HG03565 (cell line): ENCODE results near the gene SIX1.

Experiments
- ATAC-seq: cut with Tn5 transposase; IDR thresholded peaks from one replicate; pipeline ENCODE4 v1.9.1; 2021; ENCODE audit warnings: mild to moderate bottlenecking, moderate library complexity; ENCODE audit not compliant: unreplicated experiment

SIX1 gene

DNA sequence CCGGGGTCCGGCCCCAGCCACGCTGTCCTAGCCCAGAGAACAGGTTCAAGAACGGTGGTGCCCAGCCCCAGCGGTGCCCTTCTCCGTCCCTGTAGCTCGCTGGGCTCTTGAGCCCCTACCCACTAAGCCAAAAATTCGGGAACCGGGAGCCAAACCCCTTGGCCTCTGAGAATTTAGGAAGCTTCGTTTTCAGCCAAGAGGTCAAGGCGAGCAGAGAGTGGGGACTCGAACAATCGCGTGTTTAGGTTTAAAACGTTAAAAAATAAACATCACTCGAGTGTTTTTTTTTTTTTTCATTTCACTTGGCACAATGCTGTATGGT lies 6.2 kb downstream of the SIX1 start:
- no peak for ATAC-seq

- no peak for ATAC-seq
Observed at GRCh38 chr14:60642270-60643140, 6.8 kb downstream of the SIX1 start.

DNA sequence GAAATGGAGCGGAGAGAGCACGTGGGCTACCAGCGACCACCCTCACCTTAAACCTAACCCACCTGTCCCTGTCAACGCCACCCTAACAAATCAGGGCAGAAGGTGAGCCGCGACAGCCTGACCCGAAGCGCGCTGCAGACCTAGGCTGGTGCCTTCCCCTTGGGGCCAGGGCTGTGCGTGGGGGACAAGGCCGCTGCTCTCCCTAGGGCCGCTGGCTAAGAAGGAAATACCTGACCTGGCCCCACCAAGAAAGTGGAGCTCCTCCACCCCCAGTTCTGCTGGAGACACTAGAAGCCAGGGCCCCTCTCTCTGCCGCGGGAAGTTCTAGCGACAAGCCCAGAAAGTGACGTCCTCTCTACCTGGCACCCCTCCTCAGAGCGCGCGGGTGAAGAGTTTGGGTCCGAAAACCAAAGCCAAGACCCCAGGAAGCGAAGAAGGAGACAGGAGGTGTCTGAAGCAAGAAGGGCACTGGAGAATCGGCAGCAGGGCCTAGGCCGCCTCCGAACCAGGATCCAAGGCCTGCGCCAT lies 7.5 kb downstream of the SIX1 start:
- ATAC-seq = no peak

DNA sequence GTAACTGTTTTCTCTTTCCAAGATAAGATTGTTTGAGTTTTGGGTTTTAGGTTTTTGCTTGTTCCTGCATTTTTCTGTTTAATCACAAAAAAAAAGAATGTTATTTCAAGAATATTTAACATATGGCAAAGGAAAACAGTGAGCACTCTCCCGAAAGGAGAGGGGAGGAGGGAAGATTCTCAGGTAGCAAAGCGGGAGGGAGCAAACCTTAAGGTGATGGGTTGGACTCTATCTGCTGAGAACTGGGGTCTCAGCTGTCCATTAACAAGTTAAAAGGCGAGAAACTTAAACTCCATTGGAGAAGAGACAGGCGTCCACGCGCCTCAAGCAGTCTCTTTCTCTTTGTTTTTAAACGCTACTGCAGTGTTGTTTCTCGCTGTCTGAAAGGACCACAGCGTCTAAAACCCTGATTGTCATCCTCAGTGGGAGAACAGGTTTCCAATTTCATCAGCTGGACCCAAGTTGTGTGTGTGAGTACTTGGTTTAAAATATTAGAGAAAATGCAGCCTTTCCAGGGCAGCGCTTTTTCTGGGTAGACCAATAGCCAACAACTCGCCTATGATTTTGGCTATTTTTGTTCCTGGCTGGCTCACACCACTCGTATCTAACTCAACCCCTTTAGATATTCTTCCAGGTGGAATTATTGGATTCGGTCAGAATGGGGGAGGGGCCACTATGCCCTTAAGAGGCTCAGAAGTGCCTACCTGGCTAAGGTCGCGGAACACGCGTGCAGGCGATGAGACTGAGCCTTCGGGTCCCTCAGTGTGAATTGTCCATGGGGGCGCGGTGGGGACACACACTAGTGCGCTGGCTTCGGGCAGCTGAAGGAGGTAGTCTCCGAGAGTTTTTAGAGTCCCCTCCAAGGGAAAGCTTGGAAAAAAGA lies 8.2 kb downstream of the SIX1 start:
- no peak for ATAC-seq

GRCh38 chr14:60639674-60640073 lies 9.6 kb downstream of the SIX1 start:
- ATAC-seq = no peak

DNA sequence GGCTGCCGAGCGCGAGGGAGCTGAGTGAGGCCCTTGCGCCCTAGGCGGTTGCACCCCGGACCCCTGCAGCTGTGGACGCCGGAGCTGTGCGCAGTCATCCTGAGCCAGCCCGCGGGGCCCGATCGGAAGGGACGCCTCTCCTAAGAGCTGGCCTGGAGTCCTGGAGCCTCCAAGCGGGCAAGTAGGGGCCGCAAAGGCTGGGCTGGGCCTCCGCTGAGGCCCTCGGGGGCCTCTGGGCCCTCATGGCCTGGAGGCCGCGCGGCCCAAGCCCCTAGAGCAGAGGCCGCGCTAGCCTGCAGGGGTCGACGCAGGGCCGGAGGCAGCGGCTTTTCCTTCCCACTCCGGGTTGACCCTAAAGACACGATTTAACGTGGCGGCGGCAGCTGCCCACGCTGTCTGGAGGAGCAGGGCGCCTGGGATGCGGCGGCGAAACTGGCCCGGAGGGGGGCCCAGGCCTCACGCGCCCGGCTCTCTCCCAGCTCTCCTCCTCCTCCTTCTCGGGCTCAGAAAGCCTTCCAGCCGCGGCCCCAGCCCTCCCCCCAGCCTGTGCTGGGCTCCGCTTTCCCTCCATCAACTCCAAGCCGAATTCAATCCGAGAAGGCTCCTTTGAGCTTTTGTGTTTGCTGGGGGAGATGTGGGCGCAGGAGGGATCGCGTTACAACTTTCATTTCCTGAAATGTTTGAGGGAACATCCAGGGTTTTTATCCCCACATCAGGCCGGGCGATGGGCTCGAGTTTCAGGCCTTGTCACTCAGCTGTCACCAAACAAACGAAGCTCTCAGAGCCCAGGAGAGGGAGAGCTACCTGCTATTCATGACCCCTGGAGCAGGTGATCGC lies 11.6 kb downstream of the SIX1 start:
- ATAC-seq = no peak

GRCh38 chr14:60636879-60637478 lies 12.3 kb downstream of the SIX1 start:
- no peak for ATAC-seq

- ATAC-seq = no peak
Observed at GRCh38 chr14:60634153-60634552, 15.1 kb downstream of the SIX1 start.

DNA sequence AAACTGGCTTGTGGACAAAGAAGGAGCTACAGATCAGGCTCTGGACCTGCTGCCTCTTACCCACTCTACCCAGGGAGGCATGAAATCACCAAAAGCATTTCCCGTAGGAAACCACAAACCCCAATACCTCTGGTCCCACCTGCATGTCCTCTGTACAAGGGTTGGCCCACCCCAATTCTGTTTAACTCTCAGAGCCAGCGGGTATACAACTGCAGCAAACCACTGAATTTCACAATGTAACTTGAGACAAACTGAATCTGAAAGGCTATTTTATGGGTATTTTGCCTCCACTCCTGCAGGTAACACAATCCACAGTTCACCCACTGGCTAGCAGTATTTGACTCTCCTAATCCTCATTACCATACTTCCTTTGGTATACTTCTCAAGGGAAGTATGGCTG lies 16.5 kb downstream of the SIX1 start:
- no peak for ATAC-seq

DNA sequence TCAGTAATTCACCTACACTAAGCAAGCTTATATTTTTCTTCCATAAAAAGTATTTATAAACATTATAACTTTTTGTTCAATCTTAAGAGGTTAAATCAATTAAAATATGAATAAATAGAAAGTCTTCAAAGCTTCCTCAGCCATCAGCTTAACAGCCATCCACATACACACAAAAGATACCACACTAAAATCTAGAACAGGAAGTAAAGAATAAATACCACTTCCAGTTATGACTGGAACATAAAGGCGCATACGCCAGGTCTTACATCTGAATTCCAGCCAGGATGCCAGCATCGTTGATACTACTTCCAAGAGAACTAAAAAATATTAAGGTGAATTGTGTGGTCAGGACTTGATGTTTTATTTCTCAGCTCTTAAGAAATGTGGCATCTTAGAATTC lies 17.0 kb downstream of the SIX1 start:
- ATAC-seq = peak; percentile 76

GRCh38 chr14:60631842-60632241 lies 17.4 kb downstream of the SIX1 start:
- ATAC-seq = no peak

DNA sequence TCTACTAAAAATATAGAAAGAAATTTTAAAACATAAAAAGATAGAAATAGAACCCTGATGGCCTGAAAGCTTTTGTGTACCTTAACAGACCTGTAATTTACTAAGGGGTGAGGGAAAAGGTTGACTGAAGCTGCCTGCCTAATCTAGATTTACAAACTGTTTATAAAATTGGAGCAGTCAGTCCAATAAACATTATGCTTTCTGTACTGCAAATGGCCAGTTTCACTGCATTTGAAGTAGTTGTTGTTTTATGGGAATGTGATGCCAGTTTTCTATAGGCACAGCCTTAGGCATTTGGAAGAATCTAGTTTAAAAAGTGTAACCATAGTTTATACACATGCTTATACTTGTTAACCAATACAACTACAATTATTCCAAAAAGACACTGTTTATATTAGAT lies 19.1 kb downstream of the SIX1 start:
- ATAC-seq = no peak

DNA sequence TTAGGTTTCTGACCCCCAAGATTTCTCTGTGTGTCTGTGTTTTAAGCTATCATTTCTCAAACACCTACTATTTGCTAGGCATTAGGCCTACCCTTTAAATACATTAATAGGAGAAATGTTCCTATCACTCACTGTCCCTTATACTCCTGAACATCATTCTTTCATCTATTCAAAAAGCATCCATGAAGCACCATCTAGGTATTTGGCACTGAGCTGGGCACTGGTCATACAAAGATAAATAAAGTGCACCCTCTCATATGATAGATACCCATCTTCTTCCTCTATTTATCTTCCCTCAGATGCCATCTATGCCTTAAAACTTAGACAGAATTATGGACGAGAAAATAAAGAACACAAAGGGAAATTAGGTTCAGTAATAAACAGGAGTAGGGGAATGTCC lies 20.4 kb downstream of the SIX1 start:
- ATAC-seq = no peak

GRCh38 chr14:60622917-60623257 lies 26.4 kb downstream of the SIX1 start:
- no peak for ATAC-seq

DNA sequence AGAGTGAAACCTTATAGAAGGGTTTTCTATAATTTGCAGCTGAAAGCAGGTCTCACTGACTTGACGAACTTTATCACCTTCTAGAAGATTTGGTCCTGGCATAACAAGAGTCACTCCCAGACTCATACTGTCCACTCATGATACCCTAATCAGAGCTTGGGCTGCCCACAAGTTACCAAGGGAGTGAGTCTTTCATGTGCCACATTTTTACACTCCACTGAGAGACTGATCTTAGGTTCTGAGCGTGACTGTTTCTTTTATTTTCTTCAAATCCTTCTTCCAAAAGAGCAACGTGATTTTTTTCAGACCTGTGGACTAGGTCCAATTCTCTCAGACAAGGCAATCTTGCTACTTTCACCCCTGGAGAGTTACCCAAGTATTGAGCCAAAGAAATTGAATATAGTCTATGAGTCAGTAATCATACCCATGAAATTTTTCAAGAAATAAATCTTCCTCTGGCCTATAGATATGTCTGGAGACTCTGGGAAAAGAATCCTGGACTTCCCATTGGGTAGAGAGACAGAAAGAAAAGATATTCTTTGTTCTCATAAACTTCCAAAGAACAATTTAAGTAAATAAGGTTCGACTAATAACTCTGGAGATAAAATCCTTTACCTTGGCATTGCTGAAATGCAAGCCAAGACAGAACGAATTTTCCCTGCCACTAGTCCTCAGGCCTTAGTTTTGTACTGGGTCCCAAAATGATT lies 26.9 kb downstream of the SIX1 start:
- ATAC-seq = no peak

- no peak for ATAC-seq
Observed at GRCh38 chr14:60621386-60621785, 27.9 kb downstream of the SIX1 start.

DNA sequence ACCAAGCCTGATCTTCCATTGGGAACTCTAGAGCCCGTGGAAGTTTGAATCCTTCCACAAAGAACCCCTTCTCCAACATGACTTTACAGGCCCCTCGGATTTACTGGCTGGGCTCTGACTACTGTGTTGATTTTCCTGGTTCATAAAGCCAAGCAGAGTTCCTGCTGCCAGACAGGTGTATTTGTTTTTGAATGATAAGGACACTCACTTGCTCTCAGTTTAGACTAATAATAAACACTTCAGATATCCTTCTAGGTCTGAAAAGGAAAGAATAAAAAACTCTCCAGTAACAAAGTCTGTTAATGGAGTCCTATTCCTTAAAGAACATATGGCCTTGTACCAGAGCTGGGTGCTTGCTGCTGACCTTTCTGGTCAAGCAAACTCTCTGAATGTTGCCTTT lies 31.0 kb downstream of the SIX1 start:
- no peak for ATAC-seq

DNA sequence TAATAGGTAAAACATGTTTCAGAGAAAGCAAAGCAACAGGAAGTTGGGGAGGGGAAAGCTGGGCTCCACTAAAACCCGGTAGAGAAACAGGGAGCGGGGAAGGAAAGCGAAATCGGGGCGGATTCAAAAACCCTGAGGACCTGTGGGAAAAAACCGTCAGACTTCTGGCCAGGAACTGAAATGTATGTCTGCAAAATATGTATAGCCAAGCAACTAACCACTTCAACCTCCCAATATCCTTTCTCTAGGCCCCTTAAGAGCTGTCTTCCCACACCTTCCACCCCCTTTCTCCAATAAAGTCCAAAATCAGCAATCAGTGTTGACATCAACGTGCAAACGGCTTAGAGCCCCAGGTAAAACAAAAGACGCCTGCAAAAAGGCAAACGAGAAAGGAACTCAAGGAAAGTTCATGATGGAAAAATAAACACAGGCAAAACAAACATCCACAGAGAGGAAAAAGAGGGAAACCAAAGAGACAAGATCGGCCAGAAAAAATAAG lies 32.8 kb downstream of the SIX1 start:
- no peak for ATAC-seq

GRCh38 chr14:60602291-60602690 lies 47.0 kb downstream of the SIX1 start:
- no peak for ATAC-seq

- no peak for ATAC-seq
Observed at GRCh38 chr14:60599727-60600126, 49.5 kb downstream of the SIX1 start.
